ENCODE data around the gene AGFG1.
"Not testable (repeated sequence)": the region's sequence is repeated elsewhere in the genome, so short reads cannot be mapped to it uniquely, and the experiment has no call there.

AGFG1 gene

GRCh38 chr2:227499627-227500300 lies 27.8 kb downstream of the AGFG1 start:
- DNase-seq: no peak

- DNase-seq: no peak
Measured at GRCh38 chr2:227500301-227500630, 28.3 kb downstream of the AGFG1 start.

DNA sequence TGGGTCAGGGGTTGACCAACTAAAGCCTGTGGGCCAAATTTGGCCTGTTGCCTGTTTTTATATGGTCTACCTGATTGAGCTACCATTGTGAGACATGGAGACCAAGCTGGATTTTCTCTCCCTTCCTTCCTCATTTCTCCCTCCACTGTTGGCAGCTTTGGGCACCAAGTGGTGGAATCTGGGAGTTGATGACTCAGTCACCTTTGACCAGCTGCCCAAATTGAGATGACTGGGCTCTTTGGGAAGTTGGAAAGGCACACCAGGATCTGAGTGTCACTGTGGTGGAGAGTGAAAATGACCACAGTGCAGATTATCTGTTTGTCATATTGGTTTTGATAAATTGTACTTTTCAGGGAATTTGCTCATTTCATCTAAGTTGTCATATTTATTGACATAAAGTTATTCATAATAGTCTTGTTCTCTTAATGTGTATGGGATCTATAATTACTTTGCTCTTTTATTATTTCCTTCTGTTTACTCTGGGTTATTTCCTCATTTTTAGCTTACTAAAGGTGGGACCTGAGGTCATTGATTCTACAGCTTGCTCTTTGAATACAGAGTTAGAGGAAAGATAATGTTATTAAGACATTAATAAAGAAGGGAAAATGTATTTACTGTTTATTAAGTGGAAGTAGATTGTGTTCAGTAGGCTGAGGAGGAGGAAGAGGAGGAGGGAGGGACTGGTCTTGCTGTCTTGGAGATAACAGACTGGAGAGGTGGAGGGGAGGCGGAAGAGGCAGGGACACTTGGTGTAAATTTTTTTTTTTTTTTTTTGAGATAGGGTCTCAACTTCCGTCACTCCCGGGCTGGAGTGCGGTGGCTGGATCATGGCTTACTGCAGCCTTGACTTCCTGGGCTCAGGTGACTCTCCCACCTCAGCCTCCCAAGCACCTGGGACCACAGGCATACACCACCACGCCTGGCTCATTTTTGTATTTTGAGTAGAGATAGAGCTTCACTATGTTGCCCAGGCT lies 31.8 kb downstream of the AGFG1 start:
- DNase-seq: no peak

DNA sequence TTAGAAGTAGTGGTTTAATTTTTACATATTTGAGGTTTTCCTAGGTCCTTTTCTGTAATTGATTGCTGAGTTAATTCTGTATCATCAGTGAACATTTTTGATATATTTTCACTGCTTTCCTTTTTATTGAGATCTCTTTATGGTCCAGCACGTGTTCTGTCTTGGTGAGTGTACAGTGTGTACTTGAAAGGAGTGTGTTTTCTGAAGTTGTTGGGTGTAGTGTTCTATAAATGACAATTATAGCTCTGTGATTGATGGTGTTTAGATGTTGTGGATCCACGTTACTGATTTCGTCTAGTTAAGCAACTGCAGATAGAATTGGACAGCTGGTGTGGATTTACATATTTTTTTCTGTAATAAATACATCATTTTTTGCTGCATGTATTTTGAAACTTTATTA lies 32.7 kb downstream of the AGFG1 start:
- DNase-seq: no peak

GRCh38 chr2:227506456-227506855 lies 34.5 kb downstream of the AGFG1 start:
- no peak for DNase-seq

- no peak for DNase-seq
Measured at GRCh38 chr2:227507963-227508362, 36.0 kb downstream of the AGFG1 start.

DNA sequence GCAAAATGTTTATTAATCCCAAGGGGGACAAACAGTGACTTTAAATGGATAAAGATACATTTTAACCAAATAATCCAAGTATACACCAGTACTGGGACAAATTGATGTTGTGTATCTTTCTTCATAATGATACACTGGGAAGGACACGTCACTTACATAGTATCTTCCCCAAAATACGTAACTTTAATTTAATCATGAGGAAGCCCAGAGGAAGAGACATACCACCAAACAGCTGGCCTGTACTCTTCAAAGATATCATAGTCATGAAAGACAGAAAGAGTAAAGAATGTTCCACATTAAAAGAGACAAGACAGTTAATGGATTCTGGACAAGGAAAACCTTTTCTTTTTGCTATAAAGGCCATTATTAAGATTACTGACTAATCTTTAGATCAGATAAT lies 37.1 kb downstream of the AGFG1 start:
- DNase-seq: no peak

- DNase-seq: no peak
Measured at GRCh38 chr2:227509824-227510619, 38.1 kb downstream of the AGFG1 start.

- DNase-seq: no peak
Measured at GRCh38 chr2:227510620-227510958, 38.6 kb downstream of the AGFG1 start.

GRCh38 chr2:227511239-227511930 lies 39.4 kb downstream of the AGFG1 start:
- no peak for DNase-seq

- no peak for DNase-seq
Measured at GRCh38 chr2:227511955-227512354, 40.0 kb downstream of the AGFG1 start.

- DNase-seq: no peak
Measured at GRCh38 chr2:227513113-227513512, 41.2 kb downstream of the AGFG1 start.

GRCh38 chr2:227515742-227516141 lies 43.8 kb downstream of the AGFG1 start:
- no peak for DNase-seq

- DNase-seq: no peak
Measured at GRCh38 chr2:227517724-227518123, 45.8 kb downstream of the AGFG1 start.

- not testable (repeated sequence) for DNase-seq
Measured at GRCh38 chr2:227518278-227518865, 46.4 kb downstream of the AGFG1 start.

GRCh38 chr2:227521178-227521577 lies 49.2 kb downstream of the AGFG1 start:
- DNase-seq: not testable (repeated sequence)

GRCh38 chr2:227524665-227525064 lies 52.7 kb downstream of the AGFG1 start:
- DNase-seq: no peak

DNA sequence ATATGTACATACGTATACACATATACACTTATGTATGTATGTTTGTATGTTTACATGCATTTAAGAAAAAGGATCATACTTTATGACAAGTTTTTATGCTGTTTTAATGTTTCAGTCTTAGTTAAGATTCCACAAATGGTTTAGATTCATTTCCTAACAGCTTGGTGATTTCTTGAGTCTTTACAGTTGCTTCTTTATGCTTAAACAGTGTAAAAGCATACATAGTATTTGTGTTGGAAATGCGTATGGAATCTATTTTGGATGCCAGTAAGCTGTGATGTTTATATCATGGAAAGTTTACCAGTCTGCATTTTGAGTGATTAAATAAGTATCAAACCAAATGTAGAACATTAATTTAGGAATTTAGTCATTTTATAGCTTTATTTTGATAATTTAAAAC lies 55.4 kb downstream of the AGFG1 start:
- DNase-seq: no peak

- no peak for DNase-seq
Measured at GRCh38 chr2:227528803-227529202, 56.8 kb downstream of the AGFG1 start.

- DNase-seq: no peak
Measured at GRCh38 chr2:227529871-227530270, 57.9 kb downstream of the AGFG1 start.

DNA sequence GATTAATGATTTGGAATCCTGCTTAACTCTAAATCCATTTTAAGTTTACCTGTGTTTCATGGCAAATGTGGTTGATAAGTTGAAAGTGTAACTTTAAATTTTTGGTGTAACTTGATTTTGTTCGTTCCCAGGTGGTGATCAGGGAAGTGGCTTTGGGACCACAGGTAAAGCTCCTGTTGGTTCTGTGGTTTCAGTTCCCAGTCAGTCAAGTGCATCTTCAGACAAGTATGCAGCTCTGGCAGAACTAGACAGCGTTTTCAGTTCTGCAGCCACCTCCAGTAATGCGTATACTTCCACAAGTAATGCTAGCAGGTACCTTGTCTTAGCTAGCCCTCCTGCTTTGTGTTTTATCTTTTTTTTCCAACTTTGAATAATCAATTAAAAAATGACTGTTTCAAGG lies 62.8 kb downstream of the AGFG1 start:
- DNase-seq: no peak

DNA sequence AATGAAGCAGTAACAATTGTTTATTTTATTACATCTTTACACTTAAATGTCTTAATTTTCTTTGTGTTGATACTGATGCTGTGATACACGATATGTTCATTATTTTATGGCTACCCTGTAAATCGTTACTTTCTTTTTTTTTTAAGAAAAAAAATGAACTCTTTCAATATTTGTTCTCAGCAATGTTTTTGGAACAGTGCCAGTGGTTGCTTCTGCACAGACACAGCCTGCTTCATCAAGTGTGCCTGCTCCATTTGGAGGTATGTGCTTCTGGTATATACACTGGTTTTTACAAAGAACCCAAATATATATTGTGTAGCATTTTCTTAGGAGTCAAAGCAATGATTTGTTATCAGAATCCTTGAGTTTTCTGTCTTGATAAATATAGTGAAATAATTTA lies 64.5 kb downstream of the AGFG1 start:
- DNase-seq: no peak

Data from T-helper 9 cell (primary cell).